ENCODE data around the gene MYO3A.
"Not testable (repeated sequence)": the region's sequence is repeated elsewhere in the genome, so short reads cannot be mapped to it uniquely, and the experiment has no call there.

Gene MYO3A

DNA sequence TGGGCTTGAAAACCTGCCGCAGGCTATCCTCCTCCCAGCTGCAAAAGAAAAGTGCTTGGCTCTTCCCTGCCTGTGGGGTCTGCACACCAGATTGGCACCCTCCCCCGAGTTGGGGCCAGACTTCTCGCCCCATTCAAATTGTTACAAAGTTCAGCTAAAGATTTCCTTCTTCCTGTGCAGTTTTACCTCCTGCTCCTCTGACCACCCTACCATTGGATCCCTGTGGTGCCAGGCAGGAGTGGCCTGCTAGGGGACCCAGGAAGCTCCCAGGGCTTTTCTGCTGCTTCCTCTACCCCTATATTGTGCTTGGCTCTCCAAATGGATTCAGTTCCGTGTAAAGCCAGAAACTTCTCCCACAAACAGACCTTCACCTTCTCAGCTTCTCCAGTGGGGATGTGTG is 147.4 kb downstream of the MYO3A start:
- no peak for DNase-seq (ENCODE audit: low read depth, low spot score)

DNA sequence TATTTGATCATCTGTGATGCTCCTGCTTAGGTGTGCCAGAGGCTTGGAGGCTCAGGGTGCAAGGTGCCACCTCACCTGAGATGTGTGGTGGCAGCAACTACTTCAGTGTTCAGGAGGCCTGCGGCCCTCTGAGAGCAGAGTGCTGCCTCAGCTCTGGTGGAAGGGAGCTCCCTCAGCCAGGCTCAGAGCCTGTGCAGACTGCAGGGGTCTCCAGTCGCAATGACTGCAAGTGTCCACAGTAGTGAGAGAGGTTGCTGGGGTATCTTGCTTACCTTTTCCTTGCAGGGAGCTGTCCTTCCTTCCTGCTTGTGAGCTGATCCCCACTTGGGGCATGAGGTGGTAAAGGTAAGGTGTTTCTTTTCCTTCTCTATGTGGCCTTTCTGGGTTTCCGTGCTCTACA is 151.5 kb downstream of the MYO3A start:
- DNase-seq (ENCODE audit: low read depth, low spot score) = no peak

DNA sequence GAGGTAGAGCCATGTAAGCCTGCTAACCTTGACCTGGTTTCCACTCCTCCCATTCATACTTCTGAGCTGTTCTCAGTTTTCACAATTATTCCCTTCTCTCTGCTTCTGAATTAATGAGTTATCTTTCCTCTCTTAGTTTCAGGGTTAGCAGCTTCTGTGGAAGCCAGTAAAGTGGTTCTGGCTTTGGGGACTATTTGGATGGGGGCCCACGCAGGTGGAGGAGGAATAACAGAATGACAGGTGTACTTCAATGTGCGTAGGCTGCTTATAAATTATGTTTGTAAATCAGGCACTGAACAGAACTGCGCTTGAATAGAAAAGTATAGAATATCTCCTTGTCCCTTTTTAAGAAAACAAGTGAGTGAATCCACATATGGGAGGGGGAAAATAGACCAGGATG is 153.6 kb downstream of the MYO3A start:
- DNase-seq (ENCODE audit: low read depth, low spot score) = no peak

DNA sequence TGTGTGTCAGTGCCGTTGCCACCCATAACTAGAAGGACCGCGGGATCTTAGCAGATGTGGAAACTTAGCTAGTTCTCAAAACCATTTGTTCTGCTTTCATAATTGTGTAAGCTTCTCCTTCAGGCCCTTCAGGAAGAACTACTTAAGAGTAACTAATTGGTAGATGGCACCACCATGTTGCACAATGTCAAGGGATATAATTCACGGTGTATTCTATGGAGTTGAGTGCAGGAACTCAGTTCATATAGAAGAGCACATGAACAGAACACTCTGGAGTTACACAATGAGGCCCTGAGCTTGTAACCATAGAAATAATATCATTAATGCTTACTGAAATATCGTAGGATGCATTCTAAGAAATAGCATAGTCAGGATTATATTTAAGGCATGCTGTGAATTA is 156.0 kb downstream of the MYO3A start:
- DNase-seq (ENCODE audit: low read depth, low spot score) = no peak

DNA sequence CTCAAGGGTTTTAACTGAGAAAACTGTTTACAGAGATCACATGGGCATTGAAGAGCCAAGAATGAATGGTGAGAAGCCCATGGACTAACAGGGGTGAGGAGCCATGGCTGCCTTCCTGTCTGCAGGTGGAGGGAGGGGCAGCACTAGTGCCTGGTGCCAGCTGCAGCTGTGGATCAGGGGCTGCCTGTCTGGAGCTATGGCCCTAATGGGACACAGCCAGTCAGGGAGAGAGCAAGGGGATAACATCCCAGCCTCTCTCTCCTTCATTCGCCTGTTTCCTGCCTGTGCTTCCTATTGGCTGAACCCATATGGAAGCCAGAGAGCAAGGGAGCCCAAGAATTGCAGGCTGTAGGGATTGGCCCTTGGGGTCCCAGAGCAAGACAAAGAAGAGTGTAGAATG is 156.7 kb downstream of the MYO3A start:
- DNase-seq (ENCODE audit: low read depth, low spot score) = no peak

DNA sequence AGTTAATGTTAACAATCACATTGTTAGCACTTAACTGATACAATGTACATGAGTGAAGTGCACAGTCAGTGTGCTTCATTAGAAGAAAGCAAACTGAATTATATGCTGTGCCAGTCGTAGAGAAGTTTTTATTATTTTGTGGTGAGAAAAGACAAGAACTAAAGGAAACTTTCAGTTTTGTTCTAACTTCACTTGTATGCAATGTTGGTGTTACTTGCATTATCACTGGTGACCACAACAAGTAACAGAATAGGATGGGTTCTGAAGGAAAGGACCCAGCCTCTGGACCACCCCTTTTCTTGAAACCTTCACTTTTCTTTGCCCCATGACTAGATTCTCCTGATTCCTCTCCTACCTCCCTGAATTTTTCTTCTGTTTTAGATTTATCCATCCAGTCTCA is 159.2 kb downstream of the MYO3A start:
- no peak for DNase-seq (ENCODE audit: low read depth, low spot score)

DNA sequence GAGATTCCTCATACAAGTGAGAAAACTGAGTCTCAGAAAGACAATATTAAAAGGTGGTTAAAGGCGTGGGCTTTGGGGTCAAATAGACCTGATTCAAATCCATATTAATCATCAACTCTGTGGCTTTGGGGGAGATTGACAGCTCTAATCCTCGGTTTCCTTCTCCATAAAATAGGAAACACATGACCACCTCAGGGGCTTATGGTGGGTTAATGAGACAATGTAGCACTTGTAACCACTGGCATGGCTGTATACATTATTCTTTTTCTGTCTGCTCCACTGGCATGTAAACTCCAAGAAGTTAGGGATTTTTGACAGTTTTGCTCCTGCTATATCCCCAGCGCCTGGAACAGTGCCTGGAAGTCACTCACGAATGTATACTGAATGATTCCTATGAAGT is 161.8 kb downstream of the MYO3A start:
- no peak for DNase-seq (ENCODE audit: low read depth, low spot score)

DNA sequence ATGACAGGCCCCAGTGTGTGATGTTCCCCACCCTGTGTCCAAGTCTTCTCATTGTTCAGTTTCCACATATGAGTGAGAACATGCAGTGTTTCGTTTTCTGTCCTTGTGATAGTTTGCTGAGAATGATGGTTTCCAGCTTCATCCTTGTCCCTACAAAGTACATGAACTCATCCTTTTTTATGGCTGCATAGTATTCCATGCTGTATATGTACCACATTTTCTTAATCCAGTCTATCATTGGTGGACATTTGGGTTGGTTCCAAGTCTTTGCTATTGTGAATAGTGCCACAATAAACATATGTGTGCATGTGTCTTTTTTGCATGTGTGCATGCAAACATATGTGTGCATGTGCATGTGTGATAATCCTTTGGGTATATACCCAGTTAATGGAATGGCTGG is 163.5 kb downstream of the MYO3A start:
- not testable (repeated sequence) for DNase-seq (ENCODE audit: low read depth, low spot score)

DNA sequence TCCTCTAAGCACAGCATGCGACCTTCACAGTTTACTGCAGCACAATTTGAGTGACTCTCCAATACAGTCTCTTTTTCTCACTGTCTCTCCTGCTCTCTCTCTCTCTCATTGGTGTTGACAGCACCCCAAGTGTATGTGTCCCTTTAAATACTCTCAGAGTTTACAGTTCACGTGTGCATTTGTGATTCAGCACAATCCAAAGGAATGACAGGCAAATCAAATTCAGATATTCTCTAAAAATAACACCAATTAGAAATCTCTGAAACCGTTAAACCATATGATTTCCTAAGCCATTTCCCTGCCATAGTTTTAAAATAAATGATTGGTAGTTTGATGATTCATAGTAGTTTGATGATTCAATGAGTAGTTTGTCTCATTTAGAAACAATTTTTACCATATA is 178.5 kb downstream of the MYO3A start:
- no peak for DNase-seq (ENCODE audit: low read depth, low spot score)

DNA sequence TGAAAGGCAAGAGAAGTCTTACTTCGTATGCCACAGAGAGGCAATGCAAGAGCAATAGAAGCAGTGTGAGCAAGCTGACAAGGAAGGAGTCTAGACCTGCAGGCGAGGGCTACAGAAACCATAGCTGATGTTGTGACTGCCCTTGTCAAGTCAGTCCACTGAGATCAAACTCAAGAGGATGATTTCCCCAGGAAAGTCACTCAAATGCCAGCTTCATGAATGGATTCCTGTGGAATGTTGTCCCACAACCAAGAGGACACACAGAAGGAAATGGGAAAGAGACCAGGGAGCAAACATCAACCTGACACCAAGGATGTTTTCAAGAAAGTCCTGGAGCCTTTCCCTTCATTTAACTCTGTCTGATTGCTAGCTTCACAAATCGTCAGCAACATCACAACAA is 204.6 kb downstream of the MYO3A start:
- DNase-seq (ENCODE audit: low read depth, low spot score) = no peak

DNA sequence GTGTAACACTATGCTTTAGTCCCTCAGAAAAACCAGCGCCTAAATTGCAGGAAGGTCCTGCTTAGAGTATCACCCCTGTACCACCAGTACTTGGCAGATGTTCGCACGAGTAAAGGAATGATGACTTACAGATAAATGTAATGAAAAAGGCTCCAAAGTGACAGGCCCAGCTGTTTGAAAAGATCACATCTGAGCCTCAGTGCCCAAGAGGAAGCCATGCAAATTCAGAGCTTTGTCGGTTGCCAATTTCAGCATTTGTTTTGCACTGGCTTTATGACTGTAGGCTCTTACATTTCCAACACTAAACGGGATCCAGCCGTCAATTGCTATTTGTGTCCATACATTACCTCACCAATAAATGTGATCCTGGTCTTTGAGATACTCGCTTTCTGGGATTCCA is 222.0 kb downstream of the MYO3A start:
- DNase-seq (ENCODE audit: low read depth, low spot score) = no peak

DNA sequence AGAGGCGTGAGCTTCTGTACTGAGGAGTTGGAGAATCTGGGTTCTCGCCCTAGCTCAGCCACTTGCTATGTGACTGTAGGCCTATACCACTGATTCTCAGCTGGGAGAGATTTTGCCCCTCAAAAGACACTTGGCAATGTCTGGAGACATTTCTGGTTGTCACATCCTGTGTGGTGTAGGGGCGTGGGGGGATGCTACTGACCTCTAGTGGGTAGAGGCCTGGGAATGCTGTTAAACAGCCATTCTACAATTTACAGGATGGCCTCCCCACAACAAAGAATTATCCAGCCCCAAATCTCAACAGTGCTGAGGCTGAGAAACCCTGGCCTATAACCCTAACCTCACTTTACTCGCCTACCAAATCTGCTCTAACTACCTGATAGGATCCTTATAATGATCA is 223.7 kb downstream of the MYO3A start:
- no peak for DNase-seq (ENCODE audit: low read depth, low spot score)

DNA sequence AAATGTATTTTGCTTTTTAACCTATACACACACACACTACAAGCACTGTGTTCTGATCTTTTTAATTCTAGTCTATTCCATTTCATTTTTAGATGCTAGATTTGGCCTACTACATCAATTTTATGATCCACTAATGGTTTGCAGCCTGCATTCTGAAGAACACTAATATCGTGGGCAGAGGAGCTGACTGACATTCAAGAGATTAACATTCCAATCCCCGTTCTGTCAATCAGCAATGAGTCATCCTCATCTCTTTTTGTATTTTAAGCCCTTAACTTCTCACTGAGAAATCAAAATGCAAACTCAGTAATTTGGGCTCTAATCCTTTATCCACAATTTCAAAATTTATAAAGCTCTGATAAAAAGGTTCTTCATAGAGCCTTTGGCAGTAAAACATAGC is 235.4 kb downstream of the MYO3A start:
- DNase-seq (ENCODE audit: low read depth, low spot score) = no peak

DNA sequence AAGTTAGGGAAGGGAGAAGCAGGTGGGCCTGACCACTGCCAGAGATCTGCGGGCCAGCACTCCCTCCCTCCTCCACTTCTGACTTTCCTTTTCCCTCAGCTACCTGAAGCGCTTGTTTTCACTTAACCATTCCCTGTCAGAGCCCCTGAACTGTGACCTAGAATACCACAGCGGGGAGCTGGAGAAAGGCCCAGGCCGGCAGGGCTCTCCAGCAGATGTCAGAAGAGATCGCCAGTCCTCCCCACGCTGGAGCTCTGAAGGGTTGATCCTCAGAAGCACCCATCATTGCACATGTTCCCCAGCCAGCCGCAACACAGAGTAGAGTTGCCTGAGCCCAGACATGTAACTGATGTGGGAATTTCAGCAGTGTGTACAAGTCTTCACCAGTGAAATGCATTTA is 238.1 kb downstream of the MYO3A start:
- no peak for DNase-seq (ENCODE audit: low read depth, low spot score)

DNA sequence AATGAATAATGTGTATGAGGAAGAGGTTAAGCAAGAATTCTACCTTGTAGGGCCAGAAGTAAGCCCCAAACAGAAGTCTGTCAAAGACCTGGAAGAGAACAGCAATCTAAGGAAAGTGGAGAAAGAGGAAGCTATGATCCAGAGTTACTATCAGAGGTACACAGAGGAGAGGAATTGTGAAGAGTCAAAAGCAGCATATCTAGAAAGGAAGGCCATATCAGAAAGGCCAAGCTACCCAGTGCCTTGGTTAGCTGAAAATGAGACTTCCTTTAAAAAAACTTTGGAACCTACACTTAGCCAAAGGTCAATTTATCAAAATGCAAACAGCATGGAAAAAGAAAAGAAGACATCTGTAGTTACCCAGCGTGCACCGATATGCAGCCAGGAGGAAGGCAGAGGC is 239.8 kb downstream of the MYO3A start:
- DNase-seq (ENCODE audit: low read depth, low spot score) = no peak

DNA sequence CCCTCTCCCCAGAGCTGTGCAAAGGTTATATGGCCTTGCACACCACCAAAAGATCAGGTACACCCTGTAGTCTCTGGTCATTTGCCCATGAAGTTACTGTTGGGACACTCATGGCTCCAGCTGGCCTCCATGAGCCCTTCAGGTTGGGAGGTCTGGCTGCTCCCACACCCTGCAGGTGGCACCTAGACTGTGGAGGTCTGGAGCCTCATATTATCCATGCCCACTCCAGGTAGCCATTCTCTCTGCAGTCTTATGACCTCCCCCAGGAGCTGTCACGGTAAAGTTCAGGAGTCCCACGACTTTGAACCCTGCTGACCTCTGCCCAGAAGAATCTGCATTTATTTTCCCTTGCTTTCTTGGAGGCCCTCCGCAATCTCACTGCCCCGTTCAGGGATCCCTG is 243.3 kb downstream of the MYO3A start:
- no peak for DNase-seq (ENCODE audit: low read depth, low spot score)

DNA sequence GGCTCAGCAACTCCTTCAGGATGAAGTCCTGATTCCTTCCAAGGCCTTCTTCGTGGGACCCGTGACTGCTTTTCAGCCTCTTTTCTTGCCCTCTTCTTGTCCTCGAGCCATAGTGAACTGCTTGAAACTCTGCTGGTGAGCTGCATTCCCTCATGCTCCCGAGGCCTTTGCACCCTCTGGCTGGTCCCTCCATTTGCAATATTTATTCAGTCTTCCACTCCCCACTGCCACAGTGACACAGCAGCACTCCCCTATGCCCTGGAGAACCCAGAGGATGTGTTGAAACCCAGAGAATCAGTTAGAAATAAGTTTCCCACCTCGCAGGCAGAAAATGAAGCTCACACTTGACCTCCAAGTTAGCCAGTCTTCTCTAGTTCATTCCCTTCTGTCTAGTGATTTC is 260.2 kb downstream of the MYO3A start:
- no peak for DNase-seq (ENCODE audit: low read depth, low spot score)

DNA sequence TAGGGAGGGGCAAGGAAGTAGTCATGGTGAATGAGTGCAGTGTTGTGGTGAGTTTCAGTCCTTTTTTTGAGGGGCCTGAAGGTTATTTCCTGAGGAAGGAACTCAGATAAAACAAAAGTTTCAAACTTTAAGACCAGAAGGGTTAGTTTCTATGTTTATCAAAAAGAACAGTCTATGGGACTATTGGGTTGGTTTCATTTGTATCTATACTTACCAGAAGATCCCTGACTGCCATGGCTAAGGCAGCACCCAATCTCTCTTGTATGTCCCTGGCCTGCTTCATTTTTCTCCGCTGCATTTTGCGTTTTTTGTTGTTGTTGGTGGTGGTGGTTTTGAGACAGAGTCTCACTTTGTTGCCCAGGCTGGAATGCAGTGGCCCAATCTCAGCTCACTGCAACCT is 263.2 kb downstream of the MYO3A start:
- no peak for DNase-seq (ENCODE audit: low read depth, low spot score)

DNA sequence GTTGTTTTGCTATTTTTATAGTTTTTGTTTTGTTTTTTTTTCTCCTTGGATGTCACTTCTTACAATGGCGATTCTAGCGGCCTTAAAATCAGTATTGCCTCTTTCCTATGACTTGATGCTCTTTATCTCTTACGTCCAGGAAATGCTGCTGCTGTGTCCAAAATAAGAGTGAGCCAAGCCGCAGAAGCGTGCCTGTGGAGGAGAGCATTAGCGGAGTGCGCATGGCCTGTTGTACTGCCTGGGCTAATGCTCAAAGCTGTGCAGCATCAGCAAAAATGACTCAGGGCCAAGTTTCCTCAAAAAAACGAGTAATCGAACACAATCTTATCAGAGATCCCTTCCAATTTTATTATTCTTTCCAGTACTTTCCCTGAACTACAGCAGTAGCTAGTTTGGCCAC is 264.1 kb downstream of the MYO3A start:
- no peak for DNase-seq (ENCODE audit: low read depth, low spot score)

DNA sequence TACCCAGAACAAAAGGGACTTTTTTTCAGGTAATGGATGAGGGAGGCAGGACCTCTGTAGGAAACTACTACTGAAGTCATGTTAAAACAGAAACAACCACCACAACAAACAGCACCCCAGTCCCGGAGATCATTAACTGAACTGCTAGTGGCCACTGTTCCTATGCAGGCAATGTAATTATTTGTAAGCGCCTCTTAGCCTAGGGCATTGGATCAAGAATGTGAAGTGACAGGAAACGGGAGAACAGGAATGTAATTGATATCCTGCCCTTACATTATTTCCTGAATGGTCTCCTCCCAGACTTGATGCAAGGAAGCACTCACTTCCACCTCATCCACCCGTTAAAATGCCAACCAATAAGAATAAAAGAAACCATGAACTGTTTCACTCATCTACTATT is 265.8 kb downstream of the MYO3A start:
- DNase-seq (ENCODE audit: low read depth, low spot score) = no peak

DNA sequence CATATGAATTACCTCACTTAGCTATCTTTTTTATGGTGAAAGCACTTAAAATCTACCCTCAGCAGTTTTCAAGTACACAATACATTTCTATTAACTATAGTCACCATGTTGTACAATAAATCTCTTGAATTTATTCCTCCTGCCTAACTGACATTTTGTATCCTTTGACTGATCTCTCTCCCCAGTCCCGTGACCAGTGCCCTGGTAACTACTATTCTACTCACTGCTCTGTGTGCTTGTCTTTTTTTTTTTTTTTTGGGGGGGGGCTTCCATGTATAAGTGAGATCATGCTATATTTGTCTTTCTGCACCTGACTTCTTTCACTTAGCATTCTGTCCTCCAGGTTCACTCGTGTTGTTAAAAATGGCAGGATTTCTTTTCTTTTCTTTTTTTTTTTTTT is 271.2 kb downstream of the MYO3A start:
- DNase-seq (ENCODE audit: low read depth, low spot score) = no peak

DNA sequence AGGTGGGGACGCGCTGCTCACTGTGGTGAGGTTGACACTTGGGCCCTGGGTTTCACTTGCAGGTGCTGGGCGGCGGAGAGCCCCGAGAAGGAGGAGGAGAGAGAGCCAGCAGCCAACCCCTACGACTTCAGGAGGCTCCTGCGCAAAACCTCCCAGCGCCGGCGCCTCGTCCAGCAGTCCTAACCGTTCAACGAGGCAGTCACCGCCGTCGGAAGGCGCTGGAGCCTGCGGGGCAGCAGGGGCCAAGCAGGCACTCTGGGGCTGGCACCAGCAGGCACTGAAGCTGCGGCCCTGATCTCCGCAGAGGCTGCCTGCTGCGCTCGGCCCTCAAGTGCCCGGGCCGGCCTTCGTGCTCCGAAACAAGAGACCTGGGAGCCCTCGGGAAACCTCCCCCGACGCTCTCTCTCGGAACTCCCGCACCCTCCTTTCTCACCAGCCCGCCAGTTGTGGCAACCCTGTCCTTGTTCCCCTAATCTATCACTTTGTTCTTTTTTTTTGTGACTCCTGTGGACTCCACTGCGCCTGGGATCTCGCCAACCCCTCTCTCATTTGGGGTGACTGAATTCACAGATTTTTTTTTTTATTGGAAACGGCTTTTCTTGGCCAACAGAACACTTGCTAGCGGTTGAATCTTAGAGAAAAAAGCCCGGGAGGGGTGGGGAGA is 277.9 kb downstream of the MYO3A start:
- DNase-seq (ENCODE audit: low read depth, low spot score) = no peak

DNA sequence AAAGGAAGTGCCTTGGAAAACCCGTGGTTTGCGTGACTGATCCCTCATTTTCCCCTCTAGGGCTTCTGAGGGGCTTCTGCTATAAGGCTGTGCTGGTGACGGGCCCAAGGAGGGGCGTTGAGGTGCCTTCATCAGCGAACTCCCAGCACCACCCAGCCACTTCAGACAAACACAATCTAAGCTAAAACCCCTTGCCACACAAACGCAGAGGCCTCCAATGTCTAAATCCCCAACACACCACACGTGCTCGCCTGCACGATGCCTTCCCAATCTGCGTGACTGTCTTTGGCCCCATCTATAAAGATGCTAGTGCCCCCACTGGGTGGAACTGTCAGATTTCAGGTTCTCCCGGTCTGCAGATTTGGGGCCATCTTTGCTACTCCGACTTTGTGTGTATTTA is 278.5 kb downstream of the MYO3A start:
- DNase-seq (ENCODE audit: low read depth, low spot score) = no peak

DNA sequence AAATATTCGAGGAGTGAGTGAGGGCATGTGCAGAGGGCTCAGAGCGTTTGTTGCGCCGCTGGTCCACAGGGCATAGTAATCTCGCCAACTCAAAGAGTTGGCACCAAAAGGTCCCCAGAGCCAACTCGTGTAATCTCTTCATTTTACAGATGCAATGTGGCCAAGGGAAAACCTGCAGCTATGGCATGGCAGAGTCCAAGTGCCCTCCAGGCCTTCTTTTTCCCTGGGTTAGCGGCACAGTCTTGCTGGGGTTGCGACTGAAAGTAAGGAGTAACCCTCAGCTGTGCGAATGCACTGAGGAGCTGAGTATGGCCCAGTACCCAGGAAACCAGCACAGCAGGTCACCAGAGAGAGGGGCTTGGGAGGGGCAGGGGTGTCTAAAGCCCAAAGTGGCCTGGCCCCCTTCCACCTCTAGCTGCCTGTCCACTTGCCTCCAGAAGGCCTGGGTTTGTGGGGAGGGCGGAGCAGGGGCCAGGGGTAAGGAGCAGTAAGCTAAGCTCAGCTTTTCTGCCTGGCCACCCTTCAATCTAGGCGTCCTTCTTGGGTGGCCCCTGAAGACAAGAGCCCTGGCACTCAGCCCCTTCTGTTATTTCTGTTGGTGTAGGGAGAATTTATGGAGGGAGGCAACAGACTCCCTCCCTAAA is 279.2 kb downstream of the MYO3A start:
- no peak for DNase-seq (ENCODE audit: low read depth, low spot score)

All from brain pericyte (primary cell).